Suprapubic skin (tissue), 3 donors: Measurements from ENCODE around the gene EEF2K.

Experiments used
- EP300 ChIP-seq: sonication (generic); formaldehyde crosslinking; IDR thresholded peaks from one replicate; pipeline ENCODE4 v1.6.1; 2017; ENCODE audit warnings: antibody characterized with exemption
- TF ChIP-seq, protein P1 (sequence below), 2 donors: fragments of 200-600 bp in 1 of 2; fragments of 450-650 bp in 1 of 2; sonication (generic) in 1 of 2; IDR thresholded peaks; one replicate each; pipeline ENCODE4 v1.5.1; 2016 to 2019; ENCODE audit warnings: antibody characterized with exemption in 2 of 2, mild to moderate bottlenecking in 1 of 2, moderate library complexity in 1 of 2

DNA sequence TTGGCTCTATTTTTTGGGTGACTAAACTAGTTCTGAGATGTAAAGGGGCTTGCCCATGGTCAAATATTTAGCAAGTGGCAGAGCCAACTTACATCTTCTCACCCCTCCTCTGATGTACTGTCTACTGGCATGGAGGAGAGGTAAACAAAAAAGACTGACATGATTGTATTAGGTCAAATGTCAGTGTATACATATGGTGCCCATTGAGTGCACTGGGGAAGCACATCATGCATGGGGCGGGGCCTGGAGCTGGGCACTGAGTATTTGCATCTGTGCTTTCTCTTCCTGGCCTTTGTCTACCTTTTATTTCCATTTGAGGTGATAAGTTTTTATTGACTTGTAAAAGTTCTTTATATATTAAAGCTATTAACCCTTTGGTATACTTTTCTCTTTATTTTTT is 68.8 kb downstream of the EEF2K start:
- no peak for TF ChIP-seq EP300
- TF ChIP-seq, protein P1, sequence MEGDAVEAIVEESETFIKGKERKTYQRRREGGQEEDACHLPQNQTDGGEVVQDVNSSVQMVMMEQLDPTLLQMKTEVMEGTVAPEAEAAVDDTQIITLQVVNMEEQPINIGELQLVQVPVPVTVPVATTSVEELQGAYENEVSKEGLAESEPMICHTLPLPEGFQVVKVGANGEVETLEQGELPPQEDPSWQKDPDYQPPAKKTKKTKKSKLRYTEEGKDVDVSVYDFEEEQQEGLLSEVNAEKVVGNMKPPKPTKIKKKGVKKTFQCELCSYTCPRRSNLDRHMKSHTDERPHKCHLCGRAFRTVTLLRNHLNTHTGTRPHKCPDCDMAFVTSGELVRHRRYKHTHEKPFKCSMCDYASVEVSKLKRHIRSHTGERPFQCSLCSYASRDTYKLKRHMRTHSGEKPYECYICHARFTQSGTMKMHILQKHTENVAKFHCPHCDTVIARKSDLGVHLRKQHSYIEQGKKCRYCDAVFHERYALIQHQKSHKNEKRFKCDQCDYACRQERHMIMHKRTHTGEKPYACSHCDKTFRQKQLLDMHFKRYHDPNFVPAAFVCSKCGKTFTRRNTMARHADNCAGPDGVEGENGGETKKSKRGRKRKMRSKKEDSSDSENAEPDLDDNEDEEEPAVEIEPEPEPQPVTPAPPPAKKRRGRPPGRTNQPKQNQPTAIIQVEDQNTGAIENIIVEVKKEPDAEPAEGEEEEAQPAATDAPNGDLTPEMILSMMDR (IDR thresholded peaks at IDR 0.05) = no peak
